Stimulated activated CD4-positive, alpha-beta T cell treated with anti-CD3 and anti-CD28 coated beads, Interleukin-4, amount 100 ng/mL, for 1 hour (primary cell): Measurements from ENCODE around the gene ITLN2.
A peak's percentile ranks its signal among the peaks of the same experiment; 100 is the strongest.
"Not testable (repeated sequence)": the region's sequence is repeated elsewhere in the genome, so short reads cannot be mapped to it uniquely, and the experiment has no call there.

Experiments
- DNase-seq: peaks from one replicate; pipeline ENCODE4 v3.0.0-alpha.2; 2020

Gene ITLN2

GRCh38 chr1:160954158-160955104 lies at the start of gene ITLN2:
Gene ITLN2 (minus strand): TSS chr1:160954809. CDS start chr1:160954741, 68 bp downstream.
- peak; percentile 32 for DNase-seq

DNA sequence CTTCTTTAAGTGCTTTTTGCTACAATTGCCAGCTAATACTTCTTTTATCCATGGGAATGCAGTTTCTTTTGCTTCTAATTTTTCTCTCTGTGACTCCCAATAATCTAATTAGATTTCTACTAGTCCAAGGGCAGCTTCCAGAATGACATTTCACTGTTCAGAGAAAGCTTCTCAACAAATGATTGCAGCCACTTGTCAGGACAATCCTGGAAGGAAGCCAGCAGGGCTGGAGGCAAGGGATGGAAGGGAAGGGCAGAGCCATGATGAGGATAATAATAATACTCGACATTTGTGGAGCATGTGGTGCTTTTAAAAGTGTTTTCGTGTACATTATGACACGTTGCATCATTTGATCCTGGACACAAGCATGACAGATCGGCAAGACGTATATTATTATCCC lies 46.9 kb upstream of the ITLN2 start:
- DNase-seq: no peak

DNA sequence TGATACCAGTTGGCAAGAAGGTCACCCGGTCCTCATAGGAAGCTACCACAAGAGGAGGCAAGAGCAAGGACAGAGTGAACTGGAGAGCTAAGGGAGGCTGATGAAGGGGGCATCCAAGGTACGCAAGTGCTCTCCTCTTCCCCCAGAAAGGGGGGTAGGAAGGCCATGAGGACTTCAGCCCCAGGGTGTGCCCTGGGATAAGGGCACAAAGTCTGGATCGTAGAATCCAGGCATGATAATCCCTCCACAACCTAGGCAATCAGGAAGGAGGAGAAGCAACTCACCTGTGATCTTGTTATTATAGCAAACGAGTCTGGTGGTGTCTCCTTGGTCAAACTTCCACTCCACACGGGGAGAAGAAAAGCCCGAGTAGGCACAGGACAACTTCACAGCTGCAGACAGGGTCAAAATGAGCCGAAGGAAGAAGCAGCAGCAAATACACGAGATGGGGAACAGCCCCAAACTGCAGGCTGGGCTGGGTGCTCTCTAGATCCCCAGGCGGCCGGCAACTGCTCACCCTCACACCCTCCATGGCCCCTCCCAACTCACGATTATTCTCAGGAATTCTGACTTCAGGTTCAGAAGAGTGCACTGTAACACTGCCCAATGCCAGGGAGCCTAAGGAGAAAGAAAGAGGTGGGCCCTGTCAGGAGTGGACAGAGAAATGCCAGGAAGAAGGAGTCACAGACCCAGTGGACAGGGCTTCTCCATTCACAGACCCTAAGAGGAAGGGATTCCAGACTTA lies 46.3 kb upstream of the ITLN2 start:
- DNase-seq: no peak

- no peak for DNase-seq
Measured at GRCh38 chr1:160999376-160999775, 44.8 kb upstream of the ITLN2 start.

- peak; percentile 50 for DNase-seq
Measured at GRCh38 chr1:160997323-160998038, 42.9 kb upstream of the ITLN2 start.

GRCh38 chr1:160996178-160996577 lies 41.6 kb upstream of the ITLN2 start:
- no peak for DNase-seq

DNA sequence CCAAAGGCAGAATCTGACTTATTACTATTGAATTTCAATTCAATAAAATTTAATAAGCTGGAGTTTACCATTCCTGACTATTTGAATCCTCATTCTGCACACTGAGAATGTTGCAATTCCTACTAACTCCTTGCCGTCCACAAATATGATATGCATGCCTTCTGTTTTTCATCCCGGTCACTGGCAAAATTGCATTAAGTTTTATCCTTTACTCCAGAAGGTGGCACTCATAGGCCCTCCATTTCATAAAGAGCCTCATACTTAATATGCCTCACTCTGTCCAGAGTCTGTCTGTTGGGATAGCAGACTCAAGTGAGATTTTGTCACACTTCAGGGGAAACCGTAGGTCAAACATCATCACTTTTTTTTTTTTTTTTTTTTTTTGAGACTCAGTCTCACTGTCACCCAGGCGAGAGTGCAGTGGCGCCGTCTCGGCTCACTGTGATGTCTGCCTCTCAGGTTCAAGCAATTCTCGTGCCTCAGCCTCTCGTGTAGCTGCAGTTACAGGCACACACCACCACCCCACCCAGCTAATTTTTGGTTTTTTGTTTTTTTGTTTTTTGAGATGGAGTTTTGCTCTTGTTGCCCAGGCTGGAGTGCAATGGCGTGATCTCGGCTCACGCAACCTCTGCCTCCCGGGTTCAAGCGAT lies 39.1 kb upstream of the ITLN2 start:
- no peak for DNase-seq

DNA sequence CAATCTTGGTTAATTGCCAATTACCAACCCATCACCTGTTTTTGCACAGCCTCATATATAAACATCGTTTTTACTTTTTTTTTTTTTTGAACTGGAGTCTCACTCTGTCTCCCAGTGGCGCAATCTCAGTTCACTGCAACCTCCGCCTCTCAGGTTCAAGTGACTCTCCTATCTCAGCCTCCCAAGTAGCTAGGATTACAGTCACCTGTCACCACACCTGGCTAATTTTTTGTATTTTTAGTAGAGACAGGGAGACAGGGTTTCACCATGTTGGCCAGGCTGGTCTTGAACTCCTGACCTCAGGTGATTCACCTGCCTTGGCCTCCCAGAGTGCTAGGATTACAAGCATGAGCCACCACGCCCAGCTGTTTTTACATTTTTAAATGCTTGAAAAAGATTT lies 37.4 kb upstream of the ITLN2 start:
- DNase-seq: not testable (repeated sequence)

GRCh38 chr1:160987359-160988050 lies 32.9 kb upstream of the ITLN2 start:
- no peak for DNase-seq

DNA sequence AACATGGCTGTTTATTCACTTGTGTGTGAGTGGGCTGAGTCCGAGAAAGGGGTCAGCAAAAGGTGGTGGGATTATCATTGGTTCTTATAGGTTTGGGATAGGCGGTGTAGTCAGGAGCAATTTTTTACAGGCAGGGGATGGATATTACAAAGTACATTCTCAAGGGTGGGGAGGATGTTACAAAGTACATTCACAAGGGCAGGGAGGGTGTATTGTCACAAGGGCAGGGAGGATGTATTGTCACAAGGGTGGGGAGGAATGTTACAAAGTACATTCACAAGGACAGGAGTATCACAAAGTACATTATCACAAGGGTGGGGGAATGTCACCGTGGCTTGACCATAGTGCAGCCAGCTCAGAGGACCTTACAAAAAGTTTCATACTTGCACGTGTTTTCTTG lies 31.1 kb upstream of the ITLN2 start:
- DNase-seq: no peak

DNA sequence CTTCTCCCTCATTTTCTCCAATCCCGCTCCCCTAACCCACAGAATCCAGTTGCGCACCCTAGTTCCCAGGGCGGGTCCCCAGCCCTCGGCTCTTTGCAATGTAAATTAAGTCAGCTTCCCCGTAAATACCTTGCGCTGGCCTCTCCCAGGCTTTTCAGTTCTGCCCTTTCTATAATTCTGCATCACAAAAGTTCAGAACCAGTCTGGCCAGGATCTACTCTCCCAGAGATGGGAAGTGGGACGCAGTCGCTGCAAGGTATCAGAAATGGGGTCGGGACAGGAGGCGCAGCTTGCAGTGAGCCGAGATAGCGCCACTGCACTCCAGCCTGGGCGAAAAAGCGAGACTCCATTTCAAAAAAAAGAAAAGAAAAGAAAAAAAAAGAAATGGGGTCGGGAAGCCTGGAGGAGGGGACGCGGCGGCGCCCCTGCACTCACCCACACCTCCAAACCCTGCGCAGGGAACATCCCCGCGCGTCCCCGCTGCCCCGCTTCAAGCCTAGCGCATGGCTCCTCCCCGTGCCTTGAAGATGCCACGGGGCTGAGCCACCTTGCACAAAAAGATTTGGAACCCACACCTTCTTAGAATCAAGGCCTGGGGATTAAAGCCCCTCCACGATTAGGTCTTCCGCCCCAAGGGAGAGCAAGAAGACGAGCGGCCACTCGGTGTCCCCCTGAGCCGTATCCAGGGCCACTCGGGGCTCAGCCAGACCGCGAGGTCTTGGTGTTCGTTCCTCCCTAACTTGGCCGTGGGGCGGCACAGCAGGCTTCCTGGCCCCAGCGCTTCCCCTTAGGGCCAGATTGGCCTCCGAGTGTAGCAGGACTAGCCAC lies 27.2 kb upstream of the ITLN2 start:
- peak; percentile 16 for DNase-seq

DNA sequence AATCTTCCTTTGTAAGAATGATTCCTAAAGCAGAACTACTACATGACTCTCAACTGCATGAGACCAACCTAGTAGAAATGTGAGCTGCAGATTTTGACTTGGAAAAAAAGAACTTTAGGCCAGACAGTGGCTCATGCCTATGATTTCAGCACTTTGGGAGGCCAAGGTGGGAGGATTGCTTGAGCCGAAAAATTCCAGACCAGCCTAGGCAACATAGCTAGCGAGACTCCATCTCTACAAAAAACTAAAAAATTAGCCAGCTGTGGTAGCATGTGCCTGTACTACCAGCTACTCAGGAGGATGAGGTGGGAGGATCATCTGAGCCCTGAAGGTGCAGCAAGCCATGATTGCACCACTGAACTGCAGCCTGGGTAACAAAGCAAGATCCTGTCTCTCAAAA lies 24.7 kb upstream of the ITLN2 start:
- no peak for DNase-seq

DNA sequence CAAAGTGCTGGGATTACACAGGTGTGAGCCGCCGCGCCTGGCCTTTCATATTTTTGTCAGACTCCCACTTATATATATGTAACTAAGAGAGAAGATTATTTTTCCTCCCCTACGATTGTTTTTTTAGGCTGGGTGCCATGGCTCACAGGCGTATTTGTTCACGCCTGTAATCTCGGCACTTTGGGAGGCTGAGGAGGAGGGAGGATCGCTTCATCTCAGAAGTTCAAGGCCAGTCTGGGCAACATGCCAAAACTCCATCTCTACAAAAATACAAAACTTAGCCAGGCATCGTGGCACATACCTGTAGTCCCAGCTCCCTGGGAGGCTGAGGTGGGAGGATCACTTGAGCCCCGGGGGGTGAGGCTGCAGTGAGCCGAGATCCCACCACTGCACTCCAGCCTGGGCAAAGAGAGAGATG lies 23.9 kb upstream of the ITLN2 start:
- DNase-seq: no peak

GRCh38 chr1:160975026-160975425 lies 20.4 kb upstream of the ITLN2 start:
- no peak for DNase-seq

DNA sequence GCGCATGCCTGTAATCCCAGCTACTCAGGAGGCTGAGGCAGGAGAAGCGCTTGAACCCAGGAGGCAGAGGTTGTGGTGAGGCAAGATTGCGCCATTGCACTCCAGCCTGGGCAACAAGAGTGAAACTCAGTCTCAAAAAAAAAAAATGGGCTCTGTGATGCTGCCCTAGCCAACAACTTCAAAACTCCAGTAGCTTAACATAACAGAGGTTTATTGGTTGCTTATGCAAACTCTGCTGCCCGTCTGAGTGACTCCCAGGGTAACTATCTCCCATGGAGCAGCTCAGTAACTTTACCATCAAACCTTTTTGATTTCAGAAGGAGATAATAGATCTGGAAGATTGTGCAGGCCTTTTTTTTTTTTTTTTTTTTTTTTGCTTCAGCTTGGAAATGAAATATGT lies 18.9 kb upstream of the ITLN2 start:
- no peak for DNase-seq

GRCh38 chr1:160972939-160973338 lies 18.3 kb upstream of the ITLN2 start:
- DNase-seq: no peak

DNA sequence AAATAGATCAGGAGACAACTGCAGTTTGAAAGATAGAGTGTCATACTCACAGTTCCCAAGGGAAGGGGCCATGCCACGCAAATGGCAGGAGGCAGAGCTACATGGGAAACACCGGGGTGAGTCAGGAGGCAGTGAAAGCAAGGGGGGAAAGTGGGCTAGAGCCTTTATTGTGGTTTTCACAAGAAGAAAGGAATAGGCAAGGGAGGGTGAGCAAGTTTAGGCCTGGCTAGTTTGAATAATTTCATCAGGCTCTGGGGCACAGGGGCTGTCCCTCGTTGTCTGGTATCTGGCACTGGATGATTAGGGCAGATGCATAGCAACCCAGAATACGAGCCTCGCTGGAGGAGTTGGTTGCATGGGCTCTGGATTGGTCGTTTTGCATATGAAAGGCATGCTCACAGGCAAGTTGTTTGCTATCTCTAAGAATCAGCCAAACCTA lies 17.0 kb upstream of the ITLN2 start:
- peak; percentile 17 for DNase-seq

DNA sequence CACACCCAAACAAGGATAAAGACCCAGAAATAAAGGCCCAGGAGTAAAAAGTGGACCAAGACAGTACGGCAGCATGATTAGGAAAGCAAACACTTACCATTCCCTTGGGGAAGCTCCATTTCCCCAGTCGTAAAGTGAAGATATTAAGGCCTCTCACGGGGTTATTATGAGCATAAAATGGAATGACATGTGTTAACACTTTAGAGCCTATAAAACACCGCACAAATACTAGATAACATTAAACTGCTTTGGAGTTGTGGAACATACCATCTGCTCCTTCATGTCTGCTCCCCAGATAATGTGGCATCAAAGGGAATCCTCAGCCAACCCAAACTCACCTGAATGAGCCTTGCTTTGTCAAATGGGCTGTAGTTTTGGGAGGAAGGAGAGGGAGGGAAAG lies 8.9 kb upstream of the ITLN2 start:
- no peak for DNase-seq

DNA sequence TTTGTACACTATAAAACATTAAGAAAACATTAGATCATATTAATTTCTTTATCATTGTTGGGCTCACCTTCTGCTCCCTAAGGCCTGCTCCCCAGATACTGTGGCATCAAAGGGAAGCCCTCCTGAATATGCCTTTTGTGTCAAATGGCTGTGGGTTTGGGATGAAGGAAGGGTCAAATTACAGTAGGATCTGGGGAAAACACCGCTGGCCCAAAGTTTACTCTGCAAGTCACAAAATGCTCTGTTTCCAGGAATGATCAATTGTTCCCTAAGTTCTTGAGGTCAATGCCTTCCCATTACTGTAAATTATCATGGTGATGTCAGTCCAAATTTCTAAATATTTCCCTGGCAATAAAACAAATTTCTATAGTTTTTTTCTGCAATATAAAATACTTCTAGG lies 6.8 kb upstream of the ITLN2 start:
- no peak for DNase-seq

GRCh38 chr1:160956966-160957365 lies 2.4 kb upstream of the ITLN2 start:
- no peak for DNase-seq

GRCh38 chr1:160953030-160953429 lies 1.6 kb downstream of the ITLN2 start:
- DNase-seq: no peak
